Inflammatory macrophage treated with lipopolysaccharide for 4 hours (primary cell): ENCODE measurements around the gene TRIM38.
"Not testable (repeated sequence)": the region's sequence is repeated elsewhere in the genome, so short reads cannot be mapped to it uniquely, and the experiment has no call there.

Experiments used
- DNase-seq: peaks from one replicate; pipeline ENCODE4 v3.0.0-alpha.2; 2020

TRIM38 gene

GRCh38 chr6:25972902-25973301 is 10.3 kb downstream of the TRIM38 start:
- no peak for DNase-seq

GRCh38 chr6:25973923-25974555 is 11.4 kb downstream of the TRIM38 start:
- no peak for DNase-seq

- DNase-seq: no peak
Measured at GRCh38 chr6:25975923-25976560, 13.4 kb downstream of the TRIM38 start.

- no peak for DNase-seq
Measured at GRCh38 chr6:25980935-25981334, 18.3 kb downstream of the TRIM38 start.

GRCh38 chr6:25981568-25982263 is 19.1 kb downstream of the TRIM38 start:
- peak; percentile 12 for DNase-seq

GRCh38 chr6:25984265-25984664 is 21.7 kb downstream of the TRIM38 start:
- DNase-seq: no peak

GRCh38 chr6:25987845-25988244 is 25.2 kb downstream of the TRIM38 start:
- DNase-seq: no peak

GRCh38 chr6:25990172-25990873 is 27.7 kb downstream of the TRIM38 start:
- no peak for DNase-seq

GRCh38 chr6:25991785-25992412 is 29.3 kb downstream of the TRIM38 start:
- peak; percentile 88 for DNase-seq

- DNase-seq: peak; percentile 91
Measured at GRCh38 chr6:25992413-25993340, 30.1 kb downstream of the TRIM38 start.

GRCh38 chr6:25993341-25993684 is 30.7 kb downstream of the TRIM38 start:
- not testable (repeated sequence) for DNase-seq

GRCh38 chr6:25995507-25995906 is 32.9 kb downstream of the TRIM38 start:
- peak; percentile 11 for DNase-seq

- DNase-seq: peak; percentile 76
Measured at GRCh38 chr6:25997921-25998320, 35.3 kb downstream of the TRIM38 start.

GRCh38 chr6:25998379-25998778 is 35.8 kb downstream of the TRIM38 start:
- no peak for DNase-seq

- DNase-seq: not testable (repeated sequence)
Measured at GRCh38 chr6:25999225-25999624, 36.6 kb downstream of the TRIM38 start.

- DNase-seq: no peak
Measured at GRCh38 chr6:26000366-26001144, 38.0 kb downstream of the TRIM38 start.

- DNase-seq: peak; percentile 44
Measured at GRCh38 chr6:26003102-26003694, 40.6 kb downstream of the TRIM38 start.

GRCh38 chr6:26006086-26006939 is 43.7 kb downstream of the TRIM38 start:
- no peak for DNase-seq

- DNase-seq: not testable (repeated sequence)
Measured at GRCh38 chr6:26006940-26007305, 44.3 kb downstream of the TRIM38 start.

GRCh38 chr6:26008470-26008869 is 45.9 kb downstream of the TRIM38 start:
- no peak for DNase-seq
